ENCODE results near the gene MYBL2.

DNA sequence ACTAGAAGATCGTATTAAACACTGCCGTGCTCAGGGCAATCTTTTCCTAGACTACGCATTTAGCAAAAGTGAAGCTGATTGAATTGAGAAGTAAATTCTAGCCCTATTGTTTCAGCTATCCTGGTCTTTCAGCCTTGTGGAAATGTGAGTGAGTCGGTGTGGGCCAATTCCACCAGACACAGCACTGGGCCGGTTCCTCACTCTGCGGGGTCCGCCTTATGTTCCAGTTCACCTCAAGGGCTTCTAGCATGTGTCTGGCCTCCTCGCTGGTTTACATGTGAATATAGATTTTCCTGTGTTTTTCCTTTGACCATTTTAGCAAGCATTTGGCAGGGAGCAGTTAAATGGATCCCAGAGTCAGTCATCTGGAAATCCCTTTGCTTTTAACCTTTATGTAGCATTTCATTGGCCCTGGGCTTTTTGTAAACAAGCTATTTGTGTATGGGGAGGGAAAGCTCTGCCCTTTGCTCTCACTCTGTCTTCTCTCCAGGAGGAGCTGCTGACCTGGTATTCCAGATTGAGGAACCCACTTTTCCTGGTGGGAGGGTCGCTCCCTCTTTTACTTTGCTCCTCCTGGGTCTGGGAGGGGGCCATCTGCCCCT lies 72.3 kb downstream of the MYBL2 start:
- TF ChIP-seq, protein P1, sequence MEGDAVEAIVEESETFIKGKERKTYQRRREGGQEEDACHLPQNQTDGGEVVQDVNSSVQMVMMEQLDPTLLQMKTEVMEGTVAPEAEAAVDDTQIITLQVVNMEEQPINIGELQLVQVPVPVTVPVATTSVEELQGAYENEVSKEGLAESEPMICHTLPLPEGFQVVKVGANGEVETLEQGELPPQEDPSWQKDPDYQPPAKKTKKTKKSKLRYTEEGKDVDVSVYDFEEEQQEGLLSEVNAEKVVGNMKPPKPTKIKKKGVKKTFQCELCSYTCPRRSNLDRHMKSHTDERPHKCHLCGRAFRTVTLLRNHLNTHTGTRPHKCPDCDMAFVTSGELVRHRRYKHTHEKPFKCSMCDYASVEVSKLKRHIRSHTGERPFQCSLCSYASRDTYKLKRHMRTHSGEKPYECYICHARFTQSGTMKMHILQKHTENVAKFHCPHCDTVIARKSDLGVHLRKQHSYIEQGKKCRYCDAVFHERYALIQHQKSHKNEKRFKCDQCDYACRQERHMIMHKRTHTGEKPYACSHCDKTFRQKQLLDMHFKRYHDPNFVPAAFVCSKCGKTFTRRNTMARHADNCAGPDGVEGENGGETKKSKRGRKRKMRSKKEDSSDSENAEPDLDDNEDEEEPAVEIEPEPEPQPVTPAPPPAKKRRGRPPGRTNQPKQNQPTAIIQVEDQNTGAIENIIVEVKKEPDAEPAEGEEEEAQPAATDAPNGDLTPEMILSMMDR (IDR thresholded peaks at IDR 0.05) = no peak
- TF ChIP-seq POLR2A (IDR thresholded peaks at IDR 0.05) = no peak

Data from sigmoid colon (tissue), 3 donors.